Measurements from ENCODE around the gene MYO3B.

DNA sequence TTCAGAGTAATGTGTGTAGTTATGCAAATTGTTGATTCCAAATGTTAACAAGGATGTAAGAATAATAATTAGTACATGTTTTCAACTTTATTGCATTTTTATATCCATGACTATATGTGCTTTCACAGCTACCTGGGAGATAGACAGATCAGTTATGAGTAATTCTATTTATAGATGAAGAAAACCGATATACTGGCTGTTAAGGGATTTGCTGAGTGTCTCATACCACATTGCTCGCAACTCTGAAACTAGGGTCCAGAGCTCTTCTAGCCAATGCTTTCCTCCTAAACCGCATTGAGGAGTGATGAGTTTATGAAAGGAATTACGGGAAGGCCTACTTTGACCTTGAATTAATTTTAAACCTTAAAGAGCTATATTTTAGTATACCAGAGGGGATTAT is 202.3 kb downstream of the MYO3B start:
- TF ChIP-seq CTCF (IDR thresholded peaks at IDR 0.05; ENCODE audit: borderline replicate concordance, extremely low read depth, low read length, poor library complexity, severe bottlenecking), result no peak
- TF ChIP-seq EZH2 (IDR thresholded peaks at IDR 0.05; ENCODE audit: borderline replicate concordance, low read depth, low read length, severe bottlenecking), result no peak

All from DND-41 (cell line).